HG02678 (cell line): ENCODE data around the gene DCLRE1B.

Experiments
- ATAC-seq: cut with Tn5 transposase; IDR thresholded peaks from one replicate; pipeline ENCODE4 v1.9.1; 2021; ENCODE audit warnings: mild to moderate bottlenecking, moderate library complexity; ENCODE audit not compliant: unreplicated experiment

The DCLRE1B gene

GRCh38 chr1:113904674-113905434, at the start of gene DCLRE1B, which contains the start of gene AP4B1:
DCLRE1B (plus strand) TSS chr1:113905326; CDS start chr1:113905587, 261 bp downstream.
AP4B1 (minus strand) TSS chr1:113904799; CDS start chr1:113904717, 82 bp downstream.
- ATAC-seq: peak; percentile 91

GRCh38 chr1:113855630-113856400, 49.3 kb upstream of the DCLRE1B start:
- no peak for ATAC-seq

- ATAC-seq: no peak
Observed at GRCh38 chr1:113856401-113856790, 48.7 kb upstream of the DCLRE1B start.

GRCh38 chr1:113857776-113858175, 47.4 kb upstream of the DCLRE1B start:
- no peak for ATAC-seq

- ATAC-seq: peak; percentile 36
Observed at GRCh38 chr1:113858418-113858817, 46.7 kb upstream of the DCLRE1B start.

- no peak for ATAC-seq
Observed at GRCh38 chr1:113858982-113859381, 46.1 kb upstream of the DCLRE1B start.

GRCh38 chr1:113859478-113860175, 45.5 kb upstream of the DCLRE1B start:
- ATAC-seq: peak; percentile 90

- ATAC-seq: no peak
Observed at GRCh38 chr1:113860891-113861290, 44.2 kb upstream of the DCLRE1B start.

- no peak for ATAC-seq
Observed at GRCh38 chr1:113861641-113862040, 43.5 kb upstream of the DCLRE1B start.

- ATAC-seq: no peak
Observed at GRCh38 chr1:113868387-113869083, 36.6 kb upstream of the DCLRE1B start.

- ATAC-seq: no peak
Observed at GRCh38 chr1:113870778-113871177, 34.3 kb upstream of the DCLRE1B start.

- ATAC-seq: peak; percentile 92
Observed at GRCh38 chr1:113871597-113872113, 33.5 kb upstream of the DCLRE1B start, which contains the start of gene PTPN22. PTPN22 (minus strand) TSS chr1:113871712.

- ATAC-seq: peak; percentile 6
Observed at GRCh38 chr1:113872219-113872935, 32.7 kb upstream of the DCLRE1B start.

GRCh38 chr1:113874012-113874879, 30.9 kb upstream of the DCLRE1B start:
- no peak for ATAC-seq

GRCh38 chr1:113875714-113876113, 29.4 kb upstream of the DCLRE1B start:
- peak; percentile 39 for ATAC-seq

- no peak for ATAC-seq
Observed at GRCh38 chr1:113876176-113876575, 28.9 kb upstream of the DCLRE1B start.

GRCh38 chr1:113879739-113880038, 25.4 kb upstream of the DCLRE1B start:
- ATAC-seq: no peak

- no peak for ATAC-seq
Observed at GRCh38 chr1:113881661-113882060, 23.5 kb upstream of the DCLRE1B start.
